Gastroesophageal sphincter (tissue), 4 donors: ENCODE results near the gene YIPF6. TPM values are rescaled to one million over a fixed set of nuclear protein-coding genes. Genes with fewer than 3 reads are reported as not detected.
"Not testable (repeated sequence)": the region's sequence is repeated elsewhere in the genome, so short reads cannot be mapped to it uniquely, and the experiment has no call there.

Experiments used
- ATAC-seq: fragments of 150-250 bp; one replicate; pipeline ENCODE4 v1.9.1; 2016; ENCODE audit warnings: mild to moderate bottlenecking, moderate library complexity
- H3K27ac ChIP-seq, 4 donors: fragments of 200-600 bp; sonication (generic) in 3 of 4; 1 replicate in 3 of 4; 2 replicates in 1 of 4; pipeline ENCODE4 v1.5.1; 2016 to 2019
- H3K27me3 ChIP-seq: fragments of 200-600 bp; sonication (generic); one replicate; pipeline ENCODE4 v1.5.1; 2019
- H3K36me3 ChIP-seq, 2 donors: fragments of 200-600 bp; sonication (generic); one replicate each; pipeline ENCODE4 v1.5.1; 2019; ENCODE audit warnings: control low read depth in 1 of 2
- H3K4me1 ChIP-seq, 3 donors: fragments of 200-600 bp; sonication (generic); 1 replicate in 2 of 3; 2 replicates in 1 of 3; pipeline ENCODE4 v1.5.1; 2016 to 2019; ENCODE audit warnings: control low read depth in 2 of 3
- H3K4me3 ChIP-seq, 2 donors: fragments of 200-600 bp; sonication (generic); one replicate each; pipeline ENCODE4 v1.5.1; 2019; ENCODE audit warnings: mild to moderate bottlenecking in 1 of 2, moderate library complexity in 1 of 2
- H3K9me3 ChIP-seq, 3 donors: fragments of 200-600 bp; sonication (generic); one replicate each; pipeline ENCODE4 v1.5.1; 2017 to 2019; ENCODE audit warnings: control low read depth in 2 of 3
- EP300 ChIP-seq: sonication (generic); formaldehyde crosslinking; IDR thresholded peaks from one replicate; pipeline ENCODE4 v1.6.1; 2017; ENCODE audit warnings: antibody characterized with exemption, mild to moderate bottlenecking
- POLR2A ChIP-seq, 2 donors: fragments of 450-650 bp; IDR thresholded peaks; one replicate each; pipeline ENCODE4 v1.6.1; 2017; ENCODE audit warnings: antibody characterized with exemption in 2 of 2, mild to moderate bottlenecking in 2 of 2, moderate library complexity in 1 of 2
- POLR2AphosphoS5 ChIP-seq: sonication (generic); formaldehyde crosslinking; IDR thresholded peaks from one replicate; pipeline ENCODE4 v1.6.1; 2017; ENCODE audit warnings: antibody characterized with exemption
- WGBS, 2 donors: methylation state at CpG; one replicate each; pipeline ENCODE4 v1.1.5; 2018; ENCODE audit warnings: low coverage in 1 of 2; 5-methylcytosine and 5-hydroxymethylcytosine counted together
- total RNA-seq, 4 donors: library from RNA; depleted of rRNA; stranded (reverse); fragments of >200 nt; gene quantifications; one replicate each; pipeline ENCODE4 v1.1.0, GENCODE V29; 2016
- TF ChIP-seq, protein P1 (sequence below), 4 experiments: fragments of 200-600 bp in 2 of 4; fragments of 450-650 bp in 2 of 4; sonication (generic) in 1 of 4; IDR thresholded peaks; one replicate each; pipeline ENCODE4 v1.5.1; 2017 to 2019; ENCODE audit warnings: antibody characterized with exemption in 4 of 4, mild to moderate bottlenecking in 2 of 4, moderate library complexity in 2 of 4

Gene YIPF6
- total RNA-seq, 4 donors from 2014 or later, result 25.4 to 41.3 (median 37.4) TPM

DNA sequence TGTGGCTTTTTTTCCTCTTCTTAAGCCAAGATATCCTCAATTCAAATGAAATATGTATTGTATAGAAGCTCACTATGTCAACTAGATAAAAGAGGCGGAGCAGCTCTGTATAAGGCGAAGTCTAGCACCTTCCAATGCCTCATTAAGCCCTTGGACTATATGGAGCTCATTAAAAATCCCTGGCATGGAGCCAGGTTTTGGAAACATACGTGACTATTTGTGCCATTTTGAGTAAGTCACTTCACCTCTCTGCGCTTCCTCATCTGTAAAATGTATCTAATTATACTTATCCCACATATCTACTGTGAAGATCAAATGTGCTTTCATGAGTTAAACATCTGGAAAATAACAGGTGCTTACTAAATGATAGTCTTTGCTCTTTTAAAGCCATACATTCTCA is 57.2 kb downstream of the YIPF6 start:
- WGBS, 2 donors, result 51 to 81% methylated on average over 3 to 4 of the region's 4 CpGs
- TF ChIP-seq EP300 (no peak), POLR2AphosphoS5 (no peak), POLR2A (IDR thresholded peaks at IDR 0.05) (no peak)
- TF ChIP-seq, protein P1, sequence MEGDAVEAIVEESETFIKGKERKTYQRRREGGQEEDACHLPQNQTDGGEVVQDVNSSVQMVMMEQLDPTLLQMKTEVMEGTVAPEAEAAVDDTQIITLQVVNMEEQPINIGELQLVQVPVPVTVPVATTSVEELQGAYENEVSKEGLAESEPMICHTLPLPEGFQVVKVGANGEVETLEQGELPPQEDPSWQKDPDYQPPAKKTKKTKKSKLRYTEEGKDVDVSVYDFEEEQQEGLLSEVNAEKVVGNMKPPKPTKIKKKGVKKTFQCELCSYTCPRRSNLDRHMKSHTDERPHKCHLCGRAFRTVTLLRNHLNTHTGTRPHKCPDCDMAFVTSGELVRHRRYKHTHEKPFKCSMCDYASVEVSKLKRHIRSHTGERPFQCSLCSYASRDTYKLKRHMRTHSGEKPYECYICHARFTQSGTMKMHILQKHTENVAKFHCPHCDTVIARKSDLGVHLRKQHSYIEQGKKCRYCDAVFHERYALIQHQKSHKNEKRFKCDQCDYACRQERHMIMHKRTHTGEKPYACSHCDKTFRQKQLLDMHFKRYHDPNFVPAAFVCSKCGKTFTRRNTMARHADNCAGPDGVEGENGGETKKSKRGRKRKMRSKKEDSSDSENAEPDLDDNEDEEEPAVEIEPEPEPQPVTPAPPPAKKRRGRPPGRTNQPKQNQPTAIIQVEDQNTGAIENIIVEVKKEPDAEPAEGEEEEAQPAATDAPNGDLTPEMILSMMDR (IDR thresholded peaks at IDR 0.05), result no peak

DNA sequence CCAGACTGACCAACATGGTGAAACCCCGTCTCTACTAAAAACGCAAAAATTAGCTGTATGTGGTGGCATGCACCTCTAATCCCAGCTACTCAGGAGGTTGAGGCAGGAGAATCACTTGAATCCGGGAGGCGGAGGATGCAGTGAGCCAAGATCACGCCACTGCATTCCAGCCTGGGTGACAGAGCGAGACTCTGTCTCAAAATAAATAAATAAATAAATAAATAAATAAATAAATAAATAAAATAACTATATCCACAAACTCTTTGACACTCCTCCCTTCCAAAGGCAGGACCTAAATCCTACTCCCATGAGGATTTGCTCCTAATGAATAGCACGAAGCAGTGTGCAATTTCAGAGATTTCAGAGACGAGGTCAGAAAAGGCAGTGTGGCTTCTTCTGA is 58.3 kb downstream of the YIPF6 start:
- H3K4me3 ChIP-seq, ATAC-seq, H3K27me3 ChIP-seq, H3K4me1 ChIP-seq, H3K9me3 ChIP-seq, H3K36me3 ChIP-seq, H3K27ac ChIP-seq: not testable (repeated sequence)
- 95 to 97% methylated on average over 4 to 5 of the region's 8 CpGs for WGBS, 2 donors

More for the DNA sequence above, 57.2 kb downstream of the YIPF6 start:
- no peaks in the 10 kb centered on the region for H3K9me3 ChIP-seq
- H3K4me3 ChIP-seq, result no peak overlapping the region
- H3K4me1 ChIP-seq, result no peaks in the 10 kb centered on the region
- ATAC-seq, result no peak
- H3K27me3 ChIP-seq, result no peaks in the 10 kb centered on the region
- no peak overlapping the region for H3K27ac ChIP-seq
- no peaks in the 10 kb centered on the region for H3K36me3 ChIP-seq

DNA sequence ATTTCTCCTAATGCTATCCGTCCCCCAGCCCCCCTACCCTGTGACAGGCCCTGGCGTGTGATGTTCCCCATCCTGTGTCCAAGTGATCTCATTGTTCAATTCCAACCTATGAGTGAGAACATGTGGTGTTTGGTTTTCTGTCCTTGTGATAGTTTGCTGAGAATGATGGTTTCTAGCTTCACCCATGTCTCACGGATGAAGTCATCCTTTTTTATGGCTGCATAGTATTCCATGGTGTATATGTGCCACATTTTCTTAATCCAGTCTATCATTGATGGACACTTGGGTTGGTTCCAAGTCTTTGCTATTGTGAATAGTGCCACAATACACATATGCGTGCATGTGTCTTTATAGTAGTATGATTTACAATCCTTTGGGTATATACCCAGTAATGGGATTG is 61.1 kb downstream of the YIPF6 start:
- H3K27me3 ChIP-seq, ATAC-seq, H3K27ac ChIP-seq, H3K9me3 ChIP-seq, H3K4me1 ChIP-seq, H3K4me3 ChIP-seq, H3K36me3 ChIP-seq: not testable (repeated sequence)
- WGBS, 2 donors, result 88 to 97% methylated on average over 3 to 4 of the region's 4 CpGs

DNA sequence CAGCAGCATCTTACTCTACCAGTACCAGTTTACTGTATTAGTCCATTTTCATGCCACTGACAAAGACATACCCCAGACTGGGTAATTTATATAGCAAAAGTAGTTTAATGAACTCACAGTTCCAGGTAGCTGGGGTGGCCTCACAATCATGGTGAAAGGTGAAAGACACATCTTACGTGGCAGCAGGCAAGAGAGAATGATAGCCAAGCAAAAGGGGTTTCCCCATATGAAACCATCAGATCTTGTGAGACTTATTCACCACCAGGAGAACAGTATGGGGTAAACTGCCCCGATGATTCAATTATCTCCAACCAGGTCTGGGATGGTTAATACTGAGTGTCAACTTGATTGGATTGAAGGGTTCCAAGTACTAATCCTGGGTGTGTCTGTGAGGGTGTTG is 69.3 kb downstream of the YIPF6 start:
- Histone ChIP-seq H3K27ac (no peak overlapping the region), H3K27me3 (no peaks in the 10 kb centered on the region), H3K9me3 (no peaks in the 10 kb centered on the region), H3K4me1 (no peaks in the 10 kb centered on the region), H3K4me3 (no peak overlapping the region), H3K36me3 (no peaks in the 10 kb centered on the region)
- no peak for ATAC-seq
- whole genome bisulfite sequencing, 2 donors, result 60% methylated on average over 1 of the region's 2 CpGs; no CpG with 5 or more reads in 1 of the 2 donors
- TF ChIP-seq EP300 (no peak), POLR2A (IDR thresholded peaks at IDR 0.05) (no peak), POLR2AphosphoS5 (no peak)
- TF ChIP-seq, protein P1 (IDR thresholded peaks at IDR 0.05), result no peak

DNA sequence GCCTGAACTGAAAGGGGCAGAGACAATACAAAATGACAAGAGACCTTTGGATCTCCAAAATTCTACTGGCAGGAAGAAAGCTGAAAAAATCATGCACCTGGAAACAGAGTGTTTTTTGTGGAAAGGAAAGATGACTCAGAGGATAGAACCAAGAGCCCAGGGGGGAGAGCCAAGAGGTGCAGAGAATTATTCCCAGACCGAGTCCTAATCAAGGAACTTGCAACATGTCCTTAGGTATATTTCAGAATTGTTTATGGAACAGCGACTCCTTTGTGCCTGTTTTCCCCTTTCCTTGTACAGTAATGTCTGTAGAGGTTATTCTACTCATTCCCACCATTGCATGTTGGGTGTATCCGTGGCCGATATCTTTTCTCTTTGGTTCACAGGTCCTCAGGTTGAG is 71.7 kb downstream of the YIPF6 start:
- Histone ChIP-seq H3K4me3 (no peak overlapping the region), H3K27ac (no peak overlapping the region), H3K9me3 (no peaks in the 10 kb centered on the region), H3K36me3 (no peaks in the 10 kb centered on the region), H3K4me1 (no peaks in the 10 kb centered on the region), H3K27me3 (no peaks in the 10 kb centered on the region)
- TF ChIP-seq, protein P1 (IDR thresholded peaks at IDR 0.05), result no peak
- TF ChIP-seq EP300 (no peak), POLR2AphosphoS5 (no peak)
- no peak for ATAC-seq
- WGBS, 2 donors, result 48 to 80% methylated on average over 1 to 2 of the region's 4 CpGs

DNA sequence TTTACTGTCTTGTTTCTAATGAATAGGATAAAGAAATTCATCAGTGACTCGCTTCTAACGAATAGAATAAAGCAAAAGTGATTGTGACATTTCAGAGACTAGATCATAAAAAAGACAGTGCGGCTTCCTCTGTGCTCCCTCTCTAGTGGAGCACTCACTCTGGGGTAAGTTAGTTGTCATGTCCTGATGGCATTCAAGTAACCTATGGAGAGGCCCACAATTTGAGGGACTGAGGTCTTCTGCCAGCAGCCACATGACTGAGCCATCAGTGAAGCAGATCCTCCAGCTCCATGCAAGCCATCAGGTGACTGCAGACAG is 72.4 kb downstream of the YIPF6 start:
- no peak for ATAC-seq
- H3K27ac ChIP-seq, result no peak overlapping the region
- no peaks in the 10 kb centered on the region for H3K36me3 ChIP-seq
- WGBS, 2 donors, result 80 to 88% methylated on average over 2 to 3 of the region's 3 CpGs
- TF ChIP-seq, protein P1 (IDR thresholded peaks at IDR 0.05), result no peak
- TF ChIP-seq EP300 (no peak), POLR2A (IDR thresholded peaks at IDR 0.05) (no peak), POLR2AphosphoS5 (no peak)
- H3K4me1 ChIP-seq, result no peaks in the 10 kb centered on the region
- H3K27me3 ChIP-seq, result no peaks in the 10 kb centered on the region
- no peaks in the 10 kb centered on the region for H3K9me3 ChIP-seq
- no peak overlapping the region for H3K4me3 ChIP-seq
